Breast epithelium (tissue), 3 donors: ENCODE measurements around the gene TNNI2.

Source experiments
- POLR2AphosphoS5 ChIP-seq, 3 donors: sonication (generic); formaldehyde crosslinking; IDR thresholded peaks; one replicate each; pipeline ENCODE4 v1.6.1; 2017; ENCODE audit warnings: antibody characterized with exemption in 3 of 3
- TF ChIP-seq, protein P1 (sequence below), 3 donors: fragments of 450-650 bp; IDR thresholded peaks; one replicate each; pipeline ENCODE4 v1.5.1; 2016 to 2017; ENCODE audit warnings: antibody characterized with exemption in 3 of 3, mild to moderate bottlenecking in 3 of 3, moderate library complexity in 3 of 3

DNA sequence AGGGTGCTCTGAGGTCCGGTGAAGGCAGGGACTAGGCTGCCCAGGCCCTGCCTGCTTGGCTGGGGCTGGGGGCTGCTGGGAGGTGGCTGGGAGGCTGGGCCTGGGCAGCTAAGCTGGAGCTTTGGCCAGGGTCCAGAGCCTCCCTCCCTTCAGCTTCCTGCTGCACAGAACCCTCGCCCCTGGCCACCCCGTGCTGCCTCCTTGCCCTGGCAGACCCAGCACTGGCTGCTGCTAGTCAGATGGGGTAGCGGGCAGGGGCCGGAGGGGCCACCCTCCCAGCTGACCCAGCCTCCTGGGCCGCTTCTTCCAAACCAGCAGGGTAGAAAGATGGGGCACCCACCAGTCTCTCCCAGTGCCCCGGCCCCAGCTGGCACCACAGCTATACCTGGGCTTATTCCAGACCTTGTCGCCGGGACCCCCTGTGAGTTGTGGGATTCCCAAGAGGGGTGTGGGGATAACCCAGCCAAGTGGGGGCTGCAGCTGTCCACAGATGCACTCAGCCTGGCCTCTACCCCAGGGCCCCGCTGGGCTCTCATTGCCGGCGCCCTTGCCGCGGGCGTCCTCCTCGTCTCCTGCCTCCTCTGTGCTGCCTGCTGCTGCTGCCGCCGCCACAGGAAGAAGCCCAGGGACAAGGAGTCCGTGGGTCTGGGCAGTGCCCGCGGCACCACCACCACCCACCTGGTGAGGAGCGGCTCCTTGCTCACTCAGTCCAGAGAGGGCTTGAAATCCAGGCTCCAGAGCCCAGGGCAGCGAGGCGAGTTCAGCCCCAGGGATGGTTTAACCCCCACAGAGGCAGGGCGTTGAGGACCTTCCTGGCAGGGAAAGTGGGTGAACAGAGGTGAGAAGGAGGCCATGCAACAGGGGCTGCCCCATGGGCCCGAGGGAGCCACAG is 3.8 kb upstream of the TNNI2 start, which contains the start of gene SYT8:
- TF ChIP-seq, protein P1, sequence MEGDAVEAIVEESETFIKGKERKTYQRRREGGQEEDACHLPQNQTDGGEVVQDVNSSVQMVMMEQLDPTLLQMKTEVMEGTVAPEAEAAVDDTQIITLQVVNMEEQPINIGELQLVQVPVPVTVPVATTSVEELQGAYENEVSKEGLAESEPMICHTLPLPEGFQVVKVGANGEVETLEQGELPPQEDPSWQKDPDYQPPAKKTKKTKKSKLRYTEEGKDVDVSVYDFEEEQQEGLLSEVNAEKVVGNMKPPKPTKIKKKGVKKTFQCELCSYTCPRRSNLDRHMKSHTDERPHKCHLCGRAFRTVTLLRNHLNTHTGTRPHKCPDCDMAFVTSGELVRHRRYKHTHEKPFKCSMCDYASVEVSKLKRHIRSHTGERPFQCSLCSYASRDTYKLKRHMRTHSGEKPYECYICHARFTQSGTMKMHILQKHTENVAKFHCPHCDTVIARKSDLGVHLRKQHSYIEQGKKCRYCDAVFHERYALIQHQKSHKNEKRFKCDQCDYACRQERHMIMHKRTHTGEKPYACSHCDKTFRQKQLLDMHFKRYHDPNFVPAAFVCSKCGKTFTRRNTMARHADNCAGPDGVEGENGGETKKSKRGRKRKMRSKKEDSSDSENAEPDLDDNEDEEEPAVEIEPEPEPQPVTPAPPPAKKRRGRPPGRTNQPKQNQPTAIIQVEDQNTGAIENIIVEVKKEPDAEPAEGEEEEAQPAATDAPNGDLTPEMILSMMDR (IDR thresholded peaks at IDR 0.05), result no peak
- no peak for TF ChIP-seq POLR2AphosphoS5 (IDR thresholded peaks at IDR 0.05)
